GM10847 (cell line): ENCODE measurements around the gene THBS1.

ENCODE experiments used
- POLR2A ChIP-seq: IDR thresholded peaks from 2 replicates; pipeline ENCODE4 v1.6.1; 2011; ENCODE audit not compliant: insufficient read length; ENCODE audit errors: extremely low read depth

The THBS1 gene

DNA sequence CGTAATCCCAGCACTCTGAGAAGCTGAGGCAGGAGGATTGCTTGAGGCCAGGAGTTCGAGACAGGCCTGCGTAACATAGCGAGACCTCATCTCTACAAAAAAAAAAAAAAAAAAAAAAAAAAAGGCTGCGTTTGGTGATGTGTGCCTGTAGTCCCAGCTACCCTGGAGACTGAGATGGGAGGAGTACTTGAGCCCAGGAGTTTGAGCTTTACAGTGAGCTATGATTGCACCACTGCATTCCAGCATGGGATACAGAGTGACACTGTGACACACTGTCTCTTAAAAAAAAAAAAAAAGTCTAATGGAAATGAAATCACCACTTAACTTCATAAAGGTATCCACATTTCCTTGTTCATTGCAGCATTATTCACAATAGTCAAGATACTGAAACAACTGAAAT, 65.5 kb downstream of the THBS1 start:
- no peak for TF ChIP-seq POLR2A
